Prostate gland (tissue), 2 donors: ENCODE data around the gene CPLX3. TPM values are rescaled to one million over a fixed set of nuclear protein-coding genes. Genes with fewer than 3 reads are reported as not detected.

Experiments
- DNase-seq: peaks from one replicate; pipeline ENCODE4 v3.0.0-alpha.2; 2019; ENCODE audit warnings: low spot score
- H3K27ac ChIP-seq, 2 donors: fragments of 200-600 bp; sonication (generic); 2 replicates each; pipeline ENCODE4 v1.5.1; 2017 to 2019
- H3K27me3 ChIP-seq: fragments of 200-600 bp; sonication (generic); replicated peaks from 2 replicates; pipeline ENCODE4 v1.5.1; 2019; ENCODE audit not compliant: insufficient read depth
- H3K36me3 ChIP-seq, 2 donors: fragments of 200-600 bp; sonication (generic); 1 replicate in 1 of 2; 2 replicates in 1 of 2; pipeline versions ENCODE4 v1.5.1 to v1.8.1; 2017 to 2019
- H3K4me1 ChIP-seq: fragments of 200-600 bp; sonication (generic); replicated peaks from 2 replicates; pipeline ENCODE4 v1.5.1; 2019
- H3K4me3 ChIP-seq, 2 donors: fragments of 200-600 bp; sonication (generic); 2 replicates each; pipeline ENCODE4 v1.5.1; 2017 to 2019
- H3K9me3 ChIP-seq: fragments of 200-600 bp; sonication (generic); 2 replicates; pipeline ENCODE4 v1.5.1; 2017
- CTCF ChIP-seq, 4 experiments: fragments of 200-600 bp in 2 of 4; fragments of 450-650 bp in 2 of 4; sonication (generic) in 2 of 4; IDR thresholded peaks; 1 replicate in 3 of 4; 2 replicates in 1 of 4; pipeline ENCODE4 v1.5.1; 2016 to 2019; ENCODE audit warnings: antibody characterized with exemption in 4 of 4, mild to moderate bottlenecking in 2 of 4, moderate library complexity in 2 of 4
- POLR2A ChIP-seq: fragments of 450-650 bp; IDR thresholded peaks from one replicate; pipeline ENCODE4 v1.6.1; 2016; ENCODE audit warnings: antibody characterized with exemption, mild to moderate bottlenecking
- POLR2AphosphoS5 ChIP-seq: sonication (generic); formaldehyde crosslinking; IDR thresholded peaks from one replicate; pipeline ENCODE4 v1.6.1; 2017; ENCODE audit warnings: antibody characterized with exemption
- WGBS: methylation state at CpG from one replicate; pipeline ENCODE4 v1.1.5; 2018; 5-methylcytosine and 5-hydroxymethylcytosine counted together
- intact Hi-C: fragments of 100-400 bp; cut with DNase I; formaldehyde crosslinking; loops from one replicate; pipeline ENCODE4 v1.14.2; 2022
- total RNA-seq, 2 donors: library from RNA; depleted of rRNA; stranded (reverse); fragments of >200 nt; gene quantifications; one replicate each; pipeline ENCODE4 v1.1.0, GENCODE V29; 2016

Gene CPLX3
- total RNA-seq, 2 donors from 2014 or later: 40.5 to 59.8 TPM

GRCh38 chr15:74847432-74847831, 21.0 kb downstream of the CPLX3 start:
- Histone ChIP-seq H3K4me1 (peaks cover 3% of the 10 kb centered on the region), H3K27me3 (no peaks in the 10 kb centered on the region), H3K4me3 (no peak overlapping the region), H3K27ac (no peak overlapping the region), H3K36me3 (peaks cover 16 to 19% of the 10 kb centered on the region in 2 donors), H3K9me3 (no peaks in the 10 kb centered on the region)
- intact Hi-C loops: no loop called here
- WGBS: 98% methylated on average over 3 of the region's 3 CpGs
- no peak for DNase-seq
- TF ChIP-seq POLR2A: no peak
- no peak for TF ChIP-seq POLR2AphosphoS5
- no peak for TF ChIP-seq CTCF (IDR thresholded peaks at IDR 0.05)

GRCh38 chr15:74850393-74850792, 24.0 kb downstream of the CPLX3 start:
- Histone ChIP-seq H3K4me1 (no peaks in the 10 kb centered on the region), H3K27me3 (no peaks in the 10 kb centered on the region), H3K4me3 (no peak overlapping the region), H3K27ac (no peak overlapping the region), H3K36me3 (peaks cover 16 to 28% of the 10 kb centered on the region in 2 donors), H3K9me3 (no peaks in the 10 kb centered on the region)
- 96% methylated on average over 4 of the region's 4 CpGs for WGBS
- intact Hi-C loops: no loop called here
- TF ChIP-seq POLR2A: no peak
- no peak for TF ChIP-seq POLR2AphosphoS5
- TF ChIP-seq CTCF (IDR thresholded peaks at IDR 0.05): no peak
- no peak for DNase-seq

DNA sequence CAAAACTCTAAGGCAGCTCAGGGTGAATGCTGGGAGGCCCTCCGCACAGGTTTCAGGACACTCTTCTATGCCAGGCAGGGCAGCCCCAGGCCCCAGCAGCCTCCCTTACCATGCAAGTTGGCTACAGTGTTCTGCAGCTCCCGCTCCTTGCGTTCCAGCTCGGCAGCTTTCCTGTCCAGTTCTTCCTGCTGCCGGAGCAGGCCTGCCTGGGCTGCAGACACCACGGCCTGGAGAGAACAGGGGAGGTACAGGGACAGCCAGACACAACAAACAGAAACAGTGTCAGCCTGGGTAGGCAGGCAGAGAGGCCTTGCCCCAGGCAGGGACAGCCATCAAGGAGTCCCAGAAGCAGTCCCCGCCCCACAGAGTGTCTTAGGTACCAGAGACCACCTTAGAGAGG, 25.5 kb downstream of the CPLX3 start:
- TF ChIP-seq POLR2AphosphoS5 (no peak), CTCF (IDR thresholded peaks at IDR 0.05) (no peak), POLR2A (no peak)
- H3K36me3 ChIP-seq: peaks cover 16 to 28% of the 10 kb centered on the region in 2 donors
- DNase-seq: no peak
- intact Hi-C loops: no loop called here
- H3K9me3 ChIP-seq: no peaks in the 10 kb centered on the region
- no peaks in the 10 kb centered on the region for H3K4me1 ChIP-seq
- no peaks in the 10 kb centered on the region for H3K27me3 ChIP-seq
- H3K27ac ChIP-seq: no peak overlapping the region
- no peak overlapping the region for H3K4me3 ChIP-seq
- WGBS: 93% methylated on average over 6 of the region's 7 CpGs

DNA sequence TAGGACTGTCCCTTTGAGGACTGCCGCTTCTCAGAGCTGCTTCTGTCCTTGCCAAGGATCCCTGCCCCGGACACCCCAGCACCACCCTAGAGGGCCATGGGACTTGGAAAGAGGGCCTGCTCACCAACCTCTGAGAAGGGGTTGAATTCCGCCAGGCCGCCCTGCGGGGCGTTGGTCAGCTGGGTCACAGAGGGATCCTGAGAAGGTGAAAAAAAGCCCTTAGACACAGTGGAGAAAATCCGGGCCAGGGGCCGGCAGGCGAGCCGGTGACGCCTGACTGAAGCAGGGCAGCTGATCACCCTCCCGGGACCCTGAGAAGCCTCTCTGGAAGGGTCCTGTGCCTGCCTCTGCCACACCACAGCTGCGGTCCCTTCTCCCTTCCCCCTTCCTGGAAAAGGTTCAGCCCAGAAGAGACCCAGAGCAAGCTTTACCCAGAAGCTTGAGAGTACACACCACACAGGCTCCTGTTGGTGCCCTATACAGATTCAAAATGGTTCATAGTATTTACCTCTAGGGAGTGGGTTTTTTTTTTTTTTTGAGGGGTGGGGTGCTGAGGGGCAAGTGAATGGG, 28.1 kb downstream of the CPLX3 start:
- 93% methylated on average over 13 of the region's 13 CpGs for WGBS
- Histone ChIP-seq H3K9me3 (no peaks in the 10 kb centered on the region), H3K4me1 (peaks cover 8% of the 10 kb centered on the region), H3K4me3 (no peak overlapping the region), H3K27me3 (no peaks in the 10 kb centered on the region), H3K36me3 (peaks cover 10 to 28% of the 10 kb centered on the region in 2 donors), H3K27ac (no peak overlapping the region)
- intact Hi-C loops: no loop called here
- no peak for TF ChIP-seq CTCF (IDR thresholded peaks at IDR 0.05)
- no peak for TF ChIP-seq POLR2A
- no peak for TF ChIP-seq POLR2AphosphoS5
- no peak for DNase-seq

GRCh38 chr15:74855857-74856256, 29.4 kb downstream of the CPLX3 start:
- no peak for DNase-seq
- WGBS: 71% methylated on average over 2 of the region's 2 CpGs
- Histone ChIP-seq H3K27ac (no peak overlapping the region), H3K36me3 (peaks cover 4 to 22% of the 10 kb centered on the region in 2 donors), H3K4me3 (no peak overlapping the region), H3K9me3 (no peaks in the 10 kb centered on the region), H3K4me1 (peaks cover 8% of the 10 kb centered on the region), H3K27me3 (no peaks in the 10 kb centered on the region)
- intact Hi-C loops: no loop called here
- TF ChIP-seq POLR2AphosphoS5 (no peak), CTCF (IDR thresholded peaks at IDR 0.05) (no peak), POLR2A (no peak)
